ENCODE results near the gene CIRBP.

DNA sequence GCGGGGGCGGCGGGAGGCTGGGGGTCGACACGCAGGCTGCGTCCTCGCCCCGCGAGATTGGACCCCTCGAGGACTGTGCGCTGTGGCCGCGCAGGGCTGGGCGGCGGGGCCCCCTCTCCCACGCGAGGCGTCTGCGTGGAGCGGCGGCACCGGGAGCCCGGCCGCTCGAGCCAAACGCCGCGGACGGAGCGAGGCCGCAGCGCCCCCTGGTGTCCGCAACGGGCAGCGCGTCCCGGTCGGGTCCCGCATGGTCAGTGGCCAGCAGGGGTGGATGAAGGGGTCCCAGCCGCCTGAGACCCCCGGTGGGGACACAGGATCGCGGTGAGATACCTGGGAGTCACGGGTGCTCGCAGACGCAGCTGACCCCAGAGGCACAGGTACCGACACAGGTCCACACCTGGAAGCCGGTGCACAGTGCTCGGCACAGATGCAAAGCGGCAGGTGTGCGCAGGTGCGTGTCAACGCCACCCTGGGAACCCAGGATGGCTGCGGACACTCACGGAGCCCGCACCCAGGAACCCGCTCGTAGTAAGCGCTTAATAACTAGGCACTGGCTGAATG, 2.1 kb upstream of the CIRBP start:
- TF ChIP-seq, protein P1, sequence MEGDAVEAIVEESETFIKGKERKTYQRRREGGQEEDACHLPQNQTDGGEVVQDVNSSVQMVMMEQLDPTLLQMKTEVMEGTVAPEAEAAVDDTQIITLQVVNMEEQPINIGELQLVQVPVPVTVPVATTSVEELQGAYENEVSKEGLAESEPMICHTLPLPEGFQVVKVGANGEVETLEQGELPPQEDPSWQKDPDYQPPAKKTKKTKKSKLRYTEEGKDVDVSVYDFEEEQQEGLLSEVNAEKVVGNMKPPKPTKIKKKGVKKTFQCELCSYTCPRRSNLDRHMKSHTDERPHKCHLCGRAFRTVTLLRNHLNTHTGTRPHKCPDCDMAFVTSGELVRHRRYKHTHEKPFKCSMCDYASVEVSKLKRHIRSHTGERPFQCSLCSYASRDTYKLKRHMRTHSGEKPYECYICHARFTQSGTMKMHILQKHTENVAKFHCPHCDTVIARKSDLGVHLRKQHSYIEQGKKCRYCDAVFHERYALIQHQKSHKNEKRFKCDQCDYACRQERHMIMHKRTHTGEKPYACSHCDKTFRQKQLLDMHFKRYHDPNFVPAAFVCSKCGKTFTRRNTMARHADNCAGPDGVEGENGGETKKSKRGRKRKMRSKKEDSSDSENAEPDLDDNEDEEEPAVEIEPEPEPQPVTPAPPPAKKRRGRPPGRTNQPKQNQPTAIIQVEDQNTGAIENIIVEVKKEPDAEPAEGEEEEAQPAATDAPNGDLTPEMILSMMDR (IDR thresholded peaks at IDR 0.05), result peak; percentile 94
- no peak for TF ChIP-seq EZH2 (IDR thresholded peaks at IDR 0.05; ENCODE audit: borderline replicate concordance, insufficient read depth, low read depth, low read length, poor library complexity, severe bottlenecking)
